GM18870 (cell line): ENCODE results near the gene SEC61A1.

Source experiments
- ATAC-seq: cut with Tn5 transposase; IDR thresholded peaks from one replicate; pipeline ENCODE4 v1.9.1; 2021; ENCODE audit warnings: moderate library complexity; ENCODE audit not compliant: unreplicated experiment

Gene SEC61A1

DNA sequence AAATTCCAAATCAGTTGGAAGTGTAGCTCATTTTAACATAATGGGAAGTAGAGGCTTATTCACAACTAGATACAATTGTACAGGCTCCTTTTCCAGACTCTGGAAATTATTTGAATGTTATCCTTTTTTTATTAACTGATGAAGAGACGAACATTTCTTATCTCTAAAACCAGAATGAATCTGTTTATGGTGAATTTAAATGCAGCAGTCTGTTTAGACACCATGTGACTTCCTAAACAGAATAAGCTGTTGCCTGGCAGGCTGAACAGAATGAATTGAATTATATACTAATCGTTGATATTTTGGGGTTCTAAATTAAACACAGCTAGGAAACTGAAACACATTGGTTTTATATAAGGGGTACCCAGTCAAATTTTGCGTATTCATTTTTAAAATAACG is 4.0 kb downstream of the SEC61A1 start:
- no peak for ATAC-seq

DNA sequence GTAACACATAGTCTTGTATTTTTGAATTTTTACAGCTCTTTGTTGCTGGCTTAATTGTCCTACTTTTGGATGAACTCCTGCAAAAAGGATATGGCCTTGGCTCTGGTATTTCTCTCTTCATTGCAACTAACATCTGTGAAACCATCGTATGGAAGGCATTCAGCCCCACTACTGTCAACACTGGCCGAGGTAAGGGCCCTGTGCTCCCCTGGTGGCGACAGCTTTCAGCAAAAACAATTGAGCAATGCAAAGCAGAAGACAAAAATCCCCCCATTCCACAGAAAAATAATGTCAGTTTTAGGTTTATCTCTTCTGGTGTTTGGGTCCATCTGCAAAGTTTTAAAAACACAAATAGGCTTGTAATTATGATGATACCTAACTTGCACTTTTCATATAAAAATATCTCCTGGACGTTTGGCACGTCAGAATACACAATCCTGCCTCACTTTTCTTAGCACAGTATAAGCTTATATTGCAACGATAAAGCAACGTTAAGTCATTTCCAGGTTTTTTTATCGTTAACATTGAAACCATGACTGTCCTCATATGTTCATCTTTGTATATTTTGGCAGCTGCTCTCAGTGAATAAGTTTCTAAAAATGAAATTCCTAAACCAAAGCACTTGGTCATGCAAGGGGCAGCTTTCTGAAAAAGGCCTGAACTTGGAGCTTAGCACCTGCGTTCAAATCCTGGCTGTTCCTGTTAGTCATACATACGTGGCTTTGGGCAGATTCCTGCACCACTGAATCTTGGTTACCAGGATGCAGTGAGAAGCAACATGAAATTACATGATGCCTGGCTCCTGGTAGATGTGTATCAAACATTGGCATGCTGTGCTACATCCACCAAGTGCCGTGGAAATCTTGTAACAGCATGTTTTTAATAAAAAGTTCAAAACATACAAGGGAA is 8.5 kb downstream of the SEC61A1 start:
- ATAC-seq = no peak

DNA sequence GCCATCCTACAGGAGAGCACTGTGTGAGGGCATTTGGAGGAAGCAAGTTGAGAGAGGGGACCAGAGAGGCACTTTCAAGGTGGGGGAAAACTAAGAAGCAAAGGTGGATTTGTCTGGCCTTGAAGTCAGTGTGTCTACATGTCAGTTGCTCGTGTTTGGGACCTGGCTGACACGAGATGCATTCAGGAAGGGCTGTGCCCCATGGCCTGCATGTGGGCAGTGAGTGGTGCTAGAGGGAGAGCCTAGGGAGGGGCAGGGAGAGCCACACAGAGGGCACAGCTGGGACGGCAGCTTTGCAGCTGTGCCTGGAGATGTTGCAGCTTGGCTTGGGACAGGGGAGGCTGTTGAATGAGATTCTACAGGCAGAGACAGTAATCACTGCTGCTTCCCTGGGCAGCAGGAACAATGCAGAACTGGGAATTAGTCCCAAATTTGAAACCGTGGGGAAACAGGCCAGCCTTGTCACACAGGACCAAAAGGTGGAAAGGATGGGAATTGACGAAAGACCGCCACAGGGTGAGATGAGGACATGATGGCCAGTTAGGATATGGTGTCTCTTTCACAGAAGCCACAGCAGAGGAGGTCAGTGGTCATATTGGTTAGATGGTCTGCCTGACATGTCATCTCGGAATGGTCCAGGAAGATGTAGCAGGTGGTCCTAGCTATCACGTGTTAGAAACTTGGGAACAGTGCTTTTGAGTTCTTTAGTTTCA is 10.0 kb downstream of the SEC61A1 start:
- ATAC-seq = no peak

DNA sequence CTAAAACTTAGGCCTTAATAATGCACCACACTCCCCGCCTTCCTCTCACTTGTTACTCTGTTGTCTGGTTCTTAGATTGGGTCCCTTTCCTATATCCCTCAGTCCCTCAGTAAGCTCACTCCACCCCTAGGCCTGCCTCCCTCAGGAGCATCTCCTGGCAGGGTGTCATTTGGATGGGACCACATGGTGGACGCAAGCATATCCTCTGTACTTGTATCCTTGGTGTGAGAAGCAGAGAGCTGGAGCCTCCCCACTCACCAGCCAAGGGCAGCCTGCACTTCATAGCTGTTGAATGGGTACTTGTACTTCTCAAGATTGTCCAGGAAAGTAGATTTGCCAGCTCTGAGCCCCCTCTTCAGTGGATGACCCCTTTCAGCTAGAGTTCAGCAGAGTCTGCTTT is 11.6 kb downstream of the SEC61A1 start:
- no peak for ATAC-seq

DNA sequence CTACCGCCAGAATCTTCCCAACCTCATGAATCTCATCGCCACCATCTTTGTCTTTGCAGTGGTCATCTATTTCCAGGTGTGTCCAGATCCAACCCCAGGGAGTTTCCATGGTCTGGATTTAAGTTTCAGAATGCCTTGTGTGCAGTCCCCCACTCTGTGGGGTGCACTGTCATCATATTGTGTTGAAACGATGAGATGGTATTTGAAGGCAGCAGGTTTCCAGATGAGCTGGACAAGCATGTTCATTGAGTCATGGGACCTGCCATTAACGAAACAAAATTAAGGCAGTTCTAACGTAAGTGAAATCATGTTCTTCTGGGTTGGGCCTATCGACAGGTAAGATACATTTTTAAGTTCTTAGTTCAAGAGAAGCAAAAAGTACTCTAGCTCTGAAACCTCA is 12.7 kb downstream of the SEC61A1 start:
- no peak for ATAC-seq

DNA sequence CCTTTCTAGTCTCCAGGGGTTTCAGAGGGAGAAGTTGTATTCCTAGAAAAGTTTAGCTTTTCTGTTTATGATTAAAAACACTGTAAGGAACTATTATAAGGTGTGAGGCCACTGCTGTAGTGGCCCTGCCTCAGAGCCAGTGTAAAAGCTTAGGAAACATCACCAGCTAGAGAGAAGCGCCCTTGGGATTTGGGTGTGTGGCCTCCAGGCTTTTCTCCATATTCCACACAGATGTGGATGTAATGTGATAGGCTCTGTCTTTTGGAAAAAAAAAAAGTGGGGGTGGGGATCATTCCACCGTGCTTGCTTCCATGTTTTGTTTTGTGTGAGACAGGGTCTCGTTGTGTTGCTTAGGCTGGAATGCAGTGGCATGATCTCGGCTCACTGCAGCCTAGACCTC is 13.9 kb downstream of the SEC61A1 start:
- no peak for ATAC-seq

DNA sequence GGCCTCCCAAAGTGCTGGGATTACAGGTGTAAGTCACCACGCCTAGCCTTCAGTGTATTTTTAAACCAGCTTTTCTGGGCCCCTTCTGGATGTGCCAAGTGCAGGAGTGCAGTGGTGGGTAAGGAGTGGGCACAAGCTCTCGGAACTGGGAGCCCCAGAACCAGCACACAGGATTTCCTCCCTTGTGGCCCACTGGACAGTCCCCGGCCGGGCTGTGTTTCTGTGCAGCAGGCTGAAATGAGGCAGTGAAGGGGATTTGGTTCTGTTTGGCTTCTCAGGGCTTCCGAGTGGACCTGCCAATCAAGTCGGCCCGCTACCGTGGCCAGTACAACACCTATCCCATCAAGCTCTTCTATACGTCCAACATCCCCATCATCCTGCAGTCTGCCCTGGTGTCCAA is 14.4 kb downstream of the SEC61A1 start:
- no peak for ATAC-seq

DNA sequence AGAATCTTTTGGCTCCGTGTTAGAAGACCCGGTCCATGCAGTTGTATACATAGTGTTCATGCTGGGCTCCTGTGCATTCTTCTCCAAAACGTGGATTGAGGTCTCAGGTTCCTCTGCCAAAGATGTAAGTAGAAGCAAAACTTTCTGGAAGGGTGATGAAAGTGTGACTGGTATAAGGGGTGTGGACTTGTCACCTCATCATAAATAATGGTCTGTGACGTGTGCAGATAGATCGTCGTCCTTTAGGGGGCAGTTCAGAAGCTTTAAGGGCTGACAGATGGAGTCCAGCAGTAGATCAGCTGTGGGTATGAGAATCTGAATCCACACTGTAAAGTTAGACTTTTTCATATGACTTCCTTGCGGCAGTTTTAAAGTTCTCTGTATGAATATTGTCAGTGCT is 15.3 kb downstream of the SEC61A1 start:
- no peak for ATAC-seq

DNA sequence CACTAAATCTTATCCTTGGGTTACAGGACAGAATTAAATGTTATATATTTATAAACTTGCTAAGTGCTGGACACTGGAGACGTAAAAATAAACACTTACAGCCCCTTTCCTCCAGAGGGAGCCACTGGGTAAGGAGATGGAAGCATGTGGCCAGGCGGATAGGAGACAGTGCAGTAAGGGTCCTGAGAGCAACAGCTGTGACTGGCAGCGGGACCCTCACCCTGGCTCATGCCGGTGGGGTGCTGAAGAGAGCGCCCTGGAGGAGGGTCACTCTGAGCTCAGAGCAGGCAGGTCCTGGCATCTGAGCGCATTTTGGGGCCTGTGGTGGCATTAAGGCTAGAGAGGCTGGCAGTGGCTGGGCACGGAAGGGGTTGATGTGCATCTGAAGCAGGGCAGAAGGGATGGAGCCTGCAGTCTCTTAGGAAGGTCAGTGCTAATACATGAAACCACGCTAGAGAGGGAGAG is 16.0 kb downstream of the SEC61A1 start:
- no peak for ATAC-seq

DNA sequence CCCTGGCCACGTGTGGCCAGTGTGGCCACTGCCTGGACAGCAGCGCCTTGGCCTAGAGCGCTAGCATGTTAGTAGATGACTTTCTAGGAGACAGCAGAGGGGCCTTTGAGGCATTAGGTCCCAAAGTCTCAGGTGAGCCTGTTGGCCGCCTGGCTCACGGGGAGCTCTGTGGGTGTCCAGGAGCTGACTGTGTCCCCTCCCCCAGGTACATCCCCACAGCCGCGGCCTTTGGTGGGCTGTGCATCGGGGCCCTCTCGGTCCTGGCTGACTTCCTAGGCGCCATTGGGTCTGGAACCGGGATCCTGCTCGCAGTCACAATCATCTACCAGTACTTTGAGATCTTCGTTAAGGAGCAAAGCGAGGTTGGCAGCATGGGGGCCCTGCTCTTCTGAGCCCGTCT is 17.0 kb downstream of the SEC61A1 start:
- ATAC-seq = no peak

DNA sequence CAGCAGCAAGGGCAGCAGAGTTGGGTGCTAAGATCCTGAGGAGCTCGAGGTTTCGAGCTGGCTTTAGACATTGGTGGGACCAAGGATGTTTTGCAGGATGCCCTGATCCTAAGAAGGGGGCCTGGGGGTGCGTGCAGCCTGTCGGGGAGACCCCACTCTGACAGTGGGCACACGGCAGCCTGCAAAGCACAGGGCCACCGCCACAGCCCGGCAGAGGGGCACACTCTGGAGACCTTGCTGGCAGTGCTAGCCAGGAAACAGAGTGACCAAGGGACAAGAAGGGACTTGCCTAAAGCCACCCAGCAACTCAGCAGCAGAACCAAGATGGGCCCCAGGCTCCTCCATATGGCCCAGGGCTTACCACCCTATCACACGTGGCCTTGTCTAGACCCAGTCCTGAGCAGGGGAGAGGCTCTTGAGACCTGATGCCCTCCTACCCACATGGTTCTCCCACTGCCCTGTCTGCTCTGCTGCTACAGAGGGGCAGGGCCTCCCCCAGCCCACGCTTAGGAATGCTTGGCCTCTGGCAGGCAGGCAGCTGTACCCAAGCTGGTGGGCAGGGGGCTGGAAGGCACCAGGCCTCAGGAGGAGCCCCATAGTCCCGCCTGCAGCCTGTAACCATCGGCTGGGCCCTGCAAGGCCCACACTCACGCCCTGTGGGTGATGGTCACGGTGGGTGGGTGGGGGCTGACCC is 18.8 kb downstream of the SEC61A1 start:
- no peak for ATAC-seq

DNA sequence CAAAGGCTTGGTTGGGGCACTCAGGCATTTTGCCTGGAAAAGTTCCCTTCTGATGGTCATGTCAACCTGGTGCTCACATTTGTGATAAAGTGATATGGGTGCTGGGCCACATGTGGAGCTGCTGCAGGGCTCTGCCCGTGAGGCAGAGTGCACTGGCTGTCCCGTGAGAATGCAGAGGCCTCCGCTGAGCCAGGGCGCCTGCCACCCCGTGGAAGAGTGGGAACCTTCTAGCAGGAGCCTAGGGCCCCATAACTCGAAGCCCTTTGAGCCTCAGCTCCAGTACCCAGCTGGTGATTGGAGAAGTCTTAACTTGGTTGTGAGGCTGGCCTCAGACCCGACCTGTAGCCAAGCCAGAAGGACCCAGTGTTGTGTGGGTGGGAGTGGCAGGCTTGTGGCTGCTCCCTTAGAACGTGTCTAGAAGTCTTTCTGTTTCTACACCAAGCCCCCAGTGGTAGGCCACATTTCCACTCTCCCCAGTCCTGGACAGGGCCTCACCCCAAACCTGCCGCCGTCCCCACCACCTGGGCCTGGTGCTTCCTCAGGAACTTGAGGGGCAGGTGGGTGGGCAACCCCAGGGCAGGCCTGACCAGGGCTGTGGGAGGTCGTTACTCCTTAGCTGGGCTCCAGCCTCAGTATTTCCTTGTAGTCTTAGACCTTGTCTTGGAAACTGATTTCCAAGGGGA is 19.7 kb downstream of the SEC61A1 start:
- no peak for ATAC-seq

DNA sequence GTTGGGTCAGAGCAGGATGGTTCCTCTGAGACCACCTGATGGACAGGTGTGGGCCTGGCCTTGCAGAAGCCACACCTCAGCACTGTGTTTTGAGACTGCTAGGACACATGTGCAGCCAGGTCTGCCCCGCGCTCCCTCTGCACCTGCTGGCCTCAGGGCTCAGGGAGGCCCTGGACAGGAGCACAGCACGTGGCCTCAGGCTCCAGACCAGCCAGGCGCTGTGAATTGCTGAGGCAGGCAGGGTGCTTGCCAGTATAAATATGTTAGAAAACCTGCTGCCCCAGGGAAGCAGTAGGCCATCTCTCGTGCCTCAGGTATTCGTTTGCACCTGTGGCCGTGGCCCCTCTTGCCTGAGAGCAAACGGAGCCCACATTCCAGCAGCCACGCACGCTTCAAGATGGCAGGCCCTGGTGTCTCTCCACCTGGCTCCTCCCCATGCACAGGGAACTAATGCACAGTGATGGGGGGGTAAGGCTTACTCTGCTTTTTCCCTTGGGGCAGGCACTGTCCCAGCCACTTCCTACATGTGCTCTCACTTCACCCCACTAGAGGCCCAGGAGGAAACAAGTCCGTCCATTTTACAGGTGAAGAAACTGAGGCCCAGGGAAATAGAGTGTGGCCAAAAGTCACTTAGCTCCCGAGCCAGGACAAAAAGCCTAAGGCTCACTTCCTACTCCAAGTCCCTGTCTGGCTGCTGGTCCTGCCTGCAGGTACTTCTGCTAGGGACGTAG is 20.4 kb downstream of the SEC61A1 start:
- ATAC-seq = no peak

DNA sequence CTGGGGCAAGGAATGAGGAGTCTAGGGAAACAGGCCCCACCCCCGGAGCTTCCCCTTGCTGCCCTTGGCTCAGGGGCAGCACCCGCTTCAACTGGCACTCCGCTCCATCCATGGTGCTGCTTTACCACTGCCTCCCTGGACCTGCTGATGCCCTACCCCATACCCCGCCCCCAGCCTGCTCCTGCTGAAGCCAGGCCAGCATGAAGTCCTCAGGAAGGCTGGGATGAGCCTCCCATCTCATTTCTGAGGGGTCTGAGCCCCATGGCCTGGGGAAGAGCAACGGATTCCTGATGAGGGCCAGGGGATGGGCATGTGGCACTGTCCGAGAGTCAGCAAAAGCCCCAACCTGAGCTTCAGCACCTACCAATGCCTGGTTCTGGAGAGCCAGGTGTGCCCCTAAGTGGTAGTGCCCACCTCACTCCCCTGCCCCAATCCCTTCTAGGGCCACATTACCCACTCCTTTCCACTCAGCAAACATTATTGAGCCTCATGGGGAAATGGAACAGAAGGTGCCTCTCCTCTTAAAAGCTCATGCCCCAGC is 21.0 kb downstream of the SEC61A1 start:
- ATAC-seq = no peak

DNA sequence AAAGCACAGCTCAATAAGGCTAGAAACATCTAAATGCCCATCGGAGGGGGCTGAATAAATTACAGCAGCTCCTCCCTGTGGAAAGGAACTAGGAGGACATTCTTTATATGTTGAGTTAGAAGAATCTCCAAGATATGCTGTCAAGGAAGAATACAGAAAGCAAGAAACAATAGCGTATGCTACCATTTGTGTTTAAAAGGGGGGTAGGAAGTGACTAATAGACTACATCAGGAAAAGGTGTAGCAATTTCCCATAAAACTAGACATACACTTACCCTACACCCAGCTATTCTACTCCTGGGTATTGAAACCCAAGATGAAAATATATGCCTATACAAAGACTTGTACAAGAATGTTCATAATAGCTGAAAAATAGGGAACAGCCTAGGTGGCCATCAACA is 21.6 kb downstream of the SEC61A1 start:
- no peak for ATAC-seq

DNA sequence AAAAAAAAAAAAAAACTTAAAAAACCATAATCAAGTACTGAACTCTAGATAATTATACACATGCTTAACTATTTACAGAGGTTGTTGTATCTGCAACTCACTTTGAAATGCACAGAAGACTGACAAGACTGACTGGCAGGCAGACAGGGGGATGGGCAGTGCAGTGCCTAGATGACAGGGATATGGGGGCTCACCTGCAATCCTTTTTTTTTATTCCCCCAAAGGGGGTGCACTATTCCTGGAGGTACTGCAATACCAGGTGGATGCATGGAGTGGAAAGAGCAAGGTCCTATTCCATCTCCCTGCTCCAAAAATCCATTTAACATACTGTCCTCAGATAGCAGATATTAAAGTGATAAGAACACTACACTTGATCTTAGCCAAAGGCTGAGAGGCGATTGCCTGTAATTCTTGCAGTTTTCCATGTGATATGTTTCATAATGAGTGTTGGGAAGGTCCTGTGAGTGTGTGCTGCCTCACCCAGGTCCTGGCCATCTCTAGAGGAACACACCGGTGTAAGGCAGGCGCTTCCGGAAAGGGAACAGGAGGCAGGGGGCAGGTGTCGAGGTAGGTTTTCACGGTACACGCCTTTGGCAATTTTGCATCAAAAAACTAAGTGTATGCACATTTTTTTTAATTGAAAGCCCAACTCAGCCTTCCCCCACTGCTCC is 22.7 kb downstream of the SEC61A1 start:
- no peak for ATAC-seq

DNA sequence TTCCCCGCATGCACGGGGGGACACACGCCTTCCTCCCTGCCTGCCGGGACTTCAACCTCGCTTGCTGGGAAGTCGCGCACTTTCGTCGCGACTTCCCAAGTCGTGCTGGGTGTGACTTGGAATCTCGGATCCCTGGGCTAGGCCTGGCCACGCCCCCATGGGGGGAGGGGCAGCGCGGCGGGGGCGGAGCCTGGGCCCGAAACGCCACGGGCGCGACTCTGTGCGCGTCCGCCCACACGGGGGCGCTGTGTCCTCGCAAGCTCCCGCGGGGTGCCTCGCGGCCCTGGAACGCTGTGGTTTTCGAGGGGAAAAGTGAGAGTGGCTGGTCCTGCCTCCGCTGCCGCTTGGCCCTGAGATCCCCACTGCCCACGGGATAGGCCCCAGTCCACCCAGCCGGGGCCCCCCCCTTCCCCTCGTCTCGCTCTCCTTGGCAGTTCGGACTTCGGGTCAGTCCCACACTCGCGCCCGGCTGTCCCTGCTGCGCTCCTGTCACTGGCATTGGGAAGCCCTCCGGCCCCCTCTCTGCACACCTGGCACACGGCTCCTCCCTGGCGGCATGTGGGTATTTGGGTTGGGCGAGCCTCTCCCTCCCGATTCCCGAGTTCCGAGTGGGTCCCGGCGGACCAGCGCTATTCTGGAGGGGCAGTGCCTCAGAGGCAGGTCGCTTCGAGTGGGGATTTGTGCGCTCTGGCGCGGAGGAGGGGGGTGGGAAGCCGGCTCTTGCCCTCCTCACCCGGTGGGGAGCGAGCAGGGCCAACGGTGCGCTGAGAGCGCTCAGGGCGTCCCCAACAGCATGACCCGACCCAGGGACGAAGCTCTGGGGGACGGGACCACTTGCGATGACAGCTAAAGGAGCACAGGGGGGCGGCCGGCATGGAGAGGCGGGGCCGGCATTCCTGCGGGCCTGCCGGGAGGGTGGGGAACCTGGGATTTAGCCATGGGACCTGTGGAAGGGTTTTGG is 23.6 kb downstream of the SEC61A1 start:
- no peak for ATAC-seq

DNA sequence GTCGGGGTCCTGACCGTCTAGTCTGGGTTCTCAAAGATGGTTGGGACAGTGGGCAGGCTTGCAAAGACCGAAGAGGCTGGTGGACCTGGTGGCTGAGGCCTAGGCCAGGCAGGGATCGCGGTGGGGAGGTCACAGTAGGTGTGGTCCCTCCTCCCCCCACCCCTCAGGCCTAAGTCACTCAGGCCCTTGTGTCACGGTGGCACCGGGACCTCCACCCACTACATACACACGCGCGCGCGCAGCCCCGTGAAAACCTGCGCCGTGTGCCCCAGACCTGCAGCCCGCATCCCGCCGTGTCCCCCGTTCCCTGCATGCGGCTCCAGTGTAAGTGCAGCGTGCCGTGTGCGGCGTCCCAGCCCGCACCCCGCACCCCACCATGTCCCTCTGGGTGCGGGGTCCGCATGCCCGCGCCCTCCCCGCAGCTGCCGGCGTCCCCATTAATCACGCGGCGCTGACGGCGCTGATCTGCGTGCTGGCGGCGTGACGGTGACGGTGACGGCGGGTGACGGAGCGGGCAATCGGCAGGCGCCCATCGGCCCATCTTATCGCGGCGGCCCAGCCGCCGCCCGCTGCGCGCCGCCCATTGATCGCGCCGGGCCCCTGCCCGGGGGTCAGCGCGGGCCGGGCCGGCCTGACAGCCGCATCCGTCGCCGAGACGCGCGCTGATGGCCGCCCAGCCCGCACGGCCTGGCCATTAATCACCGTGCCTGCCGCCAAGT is 24.4 kb downstream of the SEC61A1 start:
- ATAC-seq = no peak
